HL-60/S4 treated with phorbol 12-myristate 13-acetate at 8.2 ng/mL for 4 days and 3 days (cell line): ENCODE measurements around the gene BRINP2.
"Not testable (repeated sequence)": the region's sequence is repeated elsewhere in the genome, so short reads cannot be mapped to it uniquely, and the experiment has no call there.

Experiments
- in situ Hi-C: fragments of 300-500 bp; cut with MboI; formaldehyde crosslinking; loops from 2 replicates; pipeline ENCODE4 v1.15.0; 2022; ENCODE audit warnings: low sequenced_read_pairs

Gene BRINP2

DNA sequence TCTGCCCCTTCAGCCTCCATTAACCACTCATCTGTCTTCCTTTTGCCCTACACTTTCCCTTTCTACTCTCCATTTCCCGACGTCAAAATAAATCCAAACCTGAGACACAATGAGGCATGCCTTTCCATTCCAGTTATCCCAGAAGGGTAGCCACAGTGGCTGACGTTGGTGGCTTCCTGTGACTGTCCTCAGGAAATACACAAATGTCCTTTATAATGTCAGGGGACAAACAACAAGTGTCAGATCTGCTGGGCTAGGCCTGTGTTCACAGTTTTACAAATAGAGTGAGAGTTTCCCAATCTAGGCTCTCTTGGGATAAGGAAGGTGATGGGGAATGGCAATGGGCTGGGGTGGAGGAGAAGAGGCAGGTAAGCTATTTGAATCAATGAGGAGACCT lies 135.3 kb downstream of the BRINP2 start:
- in situ Hi-C loops: no loop called here

DNA sequence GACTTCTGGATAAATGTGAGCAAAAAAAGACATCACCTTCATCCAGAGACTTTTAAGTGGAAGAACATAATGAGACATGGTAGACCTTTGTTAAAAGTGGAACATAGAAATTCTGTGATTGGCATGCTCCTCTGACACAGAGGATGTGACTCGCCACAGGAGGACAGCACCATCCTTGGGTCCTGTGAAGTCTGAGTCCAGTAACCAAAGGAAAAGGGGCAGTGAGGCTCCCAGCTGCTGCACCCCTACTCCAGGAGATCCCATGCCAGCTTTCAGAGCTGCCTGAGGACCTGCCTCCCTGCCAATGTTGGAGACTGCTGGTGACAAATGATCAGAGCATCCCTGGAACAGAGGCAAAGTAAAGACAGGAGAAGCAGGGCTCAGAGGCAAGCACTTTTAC lies 136.2 kb downstream of the BRINP2 start:
- in situ Hi-C loops: no loop called here

DNA sequence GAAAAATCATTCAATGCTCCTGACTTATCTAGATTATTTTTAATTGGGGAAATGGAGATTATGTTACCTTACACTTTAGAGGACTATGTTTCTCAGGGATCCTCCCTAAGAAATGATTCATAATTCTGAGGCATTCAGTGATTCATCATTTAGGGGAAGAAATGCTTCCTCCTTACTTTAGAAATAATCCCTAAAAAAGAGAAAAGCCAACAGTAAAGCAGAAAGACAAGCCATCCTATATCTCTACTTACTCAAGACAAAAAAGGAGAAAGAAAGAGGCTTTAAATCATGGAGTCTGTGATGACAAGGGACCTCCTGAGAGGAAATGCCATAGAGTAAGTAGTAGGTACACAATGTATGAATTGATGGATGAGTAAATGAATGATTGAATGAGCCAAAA lies 137.0 kb downstream of the BRINP2 start:
- in situ Hi-C loops: no loop called here

- in situ Hi-C loops: no loop called here
Observed at GRCh38 chr1:177309880-177310279, 139.1 kb downstream of the BRINP2 start.

- in situ Hi-C loops: no loop called here
Observed at GRCh38 chr1:177310326-177310725, 139.6 kb downstream of the BRINP2 start.

DNA sequence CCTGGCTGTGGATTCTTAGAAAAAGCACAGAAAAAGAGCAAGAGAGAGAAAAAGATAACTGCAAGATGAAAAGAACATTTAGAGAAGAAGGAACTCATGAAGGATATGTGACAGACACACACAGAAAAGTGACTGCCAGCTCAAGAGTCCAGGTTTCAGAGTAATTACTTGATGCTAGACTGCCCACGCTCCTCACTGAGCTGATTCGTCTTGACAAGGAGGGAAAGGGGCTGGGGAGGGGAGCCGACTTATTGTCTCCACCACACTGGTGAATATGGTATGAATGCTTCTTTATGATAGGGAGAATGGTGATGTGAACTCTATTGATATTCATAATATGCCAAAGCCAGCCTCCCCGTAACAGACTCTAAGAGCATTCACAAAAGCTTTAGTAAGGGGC lies 140.4 kb downstream of the BRINP2 start:
- in situ Hi-C loops: no loop called here

- in situ Hi-C loops: no loop called here
Observed at GRCh38 chr1:177311586-177311985, 140.8 kb downstream of the BRINP2 start.

DNA sequence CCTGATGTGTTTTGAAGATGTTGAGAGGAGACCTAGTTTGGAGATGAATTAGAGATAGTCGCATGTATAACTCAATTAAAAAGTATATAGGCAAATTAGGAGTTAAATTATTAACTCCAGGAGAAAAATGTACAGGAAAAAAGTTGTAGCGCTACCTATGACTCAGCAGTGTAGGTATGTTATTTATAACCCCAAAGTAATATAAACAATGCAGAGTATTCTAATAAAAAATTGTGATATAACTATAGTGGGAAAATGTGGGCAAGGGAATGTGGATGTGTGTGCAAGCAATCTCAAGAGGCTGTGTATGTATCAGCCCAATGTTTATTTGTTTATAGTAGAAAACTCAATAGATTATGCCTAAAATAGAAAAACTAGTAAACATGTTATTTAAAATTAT lies 144.5 kb downstream of the BRINP2 start:
- in situ Hi-C loops: no loop called here

GRCh38 chr1:177315761-177316160 lies 145.0 kb downstream of the BRINP2 start:
- in situ Hi-C loops: no loop called here

DNA sequence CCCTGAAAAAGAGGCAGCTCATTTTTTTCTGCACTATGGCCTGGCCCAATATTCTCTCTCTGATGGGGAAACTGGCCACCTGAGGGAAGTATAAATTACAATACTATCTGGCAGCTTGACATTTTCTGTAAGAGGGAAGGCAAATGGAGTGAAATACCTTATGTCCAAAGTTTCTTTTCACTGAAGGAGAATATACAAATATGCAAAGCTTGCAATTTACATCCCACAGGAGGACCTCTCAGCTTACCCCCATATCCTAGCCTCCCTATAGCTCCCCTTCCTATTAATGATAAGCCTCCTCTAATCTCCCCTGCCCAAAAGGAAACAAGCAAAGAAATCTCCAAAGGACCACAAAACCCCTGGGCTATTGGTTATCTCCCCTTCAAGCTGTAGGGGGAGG lies 150.7 kb downstream of the BRINP2 start:
- in situ Hi-C loops: not testable (repeated sequence)

- in situ Hi-C loops: no loop called here
Observed at GRCh38 chr1:177328251-177328650, 157.5 kb downstream of the BRINP2 start.

DNA sequence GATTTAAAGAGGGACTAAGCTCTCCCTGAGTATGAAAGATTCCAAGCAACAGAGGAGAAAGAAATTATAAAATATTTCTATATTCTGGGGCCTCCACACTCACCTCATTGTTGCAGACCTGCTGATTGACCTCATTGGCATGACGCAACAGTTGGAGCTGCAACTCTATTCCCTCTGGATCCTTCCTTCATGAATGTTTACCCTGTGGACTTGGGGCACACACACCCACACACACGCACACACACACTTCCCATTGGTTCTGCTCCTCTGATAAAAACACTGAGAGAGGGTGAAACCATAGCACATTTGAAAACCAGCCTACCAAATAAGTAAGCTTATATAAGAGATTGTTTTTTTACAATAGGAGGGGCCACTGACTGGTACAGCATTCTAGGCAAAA lies 159.1 kb downstream of the BRINP2 start:
- in situ Hi-C loops: no loop called here
